ENCODE measurements around the gene ACOT7. TPM values are rescaled to one million over a fixed set of nuclear protein-coding genes. Genes with fewer than 3 reads are reported as not detected.

The ACOT7 gene
- total RNA-seq, 3 donors from 2014 or later: 9.4 to 12.8 (median 11.5) TPM

DNA sequence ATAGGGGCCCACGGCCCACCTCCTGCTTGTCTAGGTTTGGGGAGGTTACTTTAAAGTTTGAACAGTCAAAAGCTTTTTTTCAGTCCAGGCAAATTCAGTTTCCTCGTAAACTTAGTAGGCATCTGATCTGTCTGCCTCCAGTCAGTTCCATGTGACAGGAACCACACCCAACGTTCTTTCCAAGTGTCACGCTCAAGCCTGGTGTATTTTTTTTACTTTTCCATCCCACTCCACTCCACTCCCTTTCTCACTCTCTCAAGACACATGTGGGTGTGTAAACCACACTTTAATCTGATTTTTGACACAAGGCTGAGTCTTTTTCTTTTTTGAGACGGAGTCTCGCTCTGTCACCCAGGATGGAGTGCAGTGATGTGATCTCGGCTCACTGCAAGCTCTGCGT is 72.4 kb downstream of the ACOT7 start:
- DNase-seq (ENCODE audit: low spot score in 2 of 2): no peak
- H3K36me3 ChIP-seq: no peaks in the 10 kb centered on the region
- intact Hi-C loops (cut with DNase I; ENCODE audit: low total_unique reads): no loop called here
- H3K4me3 ChIP-seq: no peak overlapping the region
- TF ChIP-seq CTCF (IDR thresholded peaks at IDR 0.05) (no peak), POLR2AphosphoS5 (IDR thresholded peaks at IDR 0.05) (no peak), POLR2A (IDR thresholded peaks at IDR 0.05) (no peak)
- no peaks in the 10 kb centered on the region for H3K4me1 ChIP-seq
- H3K27ac ChIP-seq: no peak overlapping the region
- no peaks in the 10 kb centered on the region for H3K9me3 ChIP-seq
- H3K27me3 ChIP-seq: no peaks in the 10 kb centered on the region

- no peaks in the 10 kb centered on the region for H3K27me3 ChIP-seq
- H3K4me1 ChIP-seq: no peaks in the 10 kb centered on the region
- intact Hi-C loops (cut with DNase I; ENCODE audit: low total_unique reads): no loop called here
- H3K36me3 ChIP-seq: no peaks in the 10 kb centered on the region
- H3K27ac ChIP-seq: no peak overlapping the region
- no peak for TF ChIP-seq CTCF (IDR thresholded peaks at IDR 0.05)
- TF ChIP-seq POLR2A (IDR thresholded peaks at IDR 0.05): no peak
- TF ChIP-seq POLR2AphosphoS5 (IDR thresholded peaks at IDR 0.05): no peak
- DNase-seq (ENCODE audit: low spot score in 2 of 2): no peak
- H3K4me3 ChIP-seq: no peak overlapping the region
- no peaks in the 10 kb centered on the region for H3K9me3 ChIP-seq
Measured at GRCh38 chr1:6317098-6317760, 76.3 kb downstream of the ACOT7 start.

- H3K4me3 ChIP-seq: no peak overlapping the region
- H3K4me1 ChIP-seq: no peaks in the 10 kb centered on the region
- H3K9me3 ChIP-seq: no peaks in the 10 kb centered on the region
- intact Hi-C loops (cut with DNase I; ENCODE audit: low total_unique reads): no loop called here
- DNase-seq (ENCODE audit: low spot score in 2 of 2): no peak
- TF ChIP-seq POLR2A (IDR thresholded peaks at IDR 0.05) (no peak), POLR2AphosphoS5 (IDR thresholded peaks at IDR 0.05) (no peak), CTCF (IDR thresholded peaks at IDR 0.05) (no peak)
- H3K27ac ChIP-seq: no peak overlapping the region
- no peaks in the 10 kb centered on the region for H3K36me3 ChIP-seq
- H3K27me3 ChIP-seq: no peaks in the 10 kb centered on the region
Measured at GRCh38 chr1:6316240-6317097, 77.1 kb downstream of the ACOT7 start.

DNA sequence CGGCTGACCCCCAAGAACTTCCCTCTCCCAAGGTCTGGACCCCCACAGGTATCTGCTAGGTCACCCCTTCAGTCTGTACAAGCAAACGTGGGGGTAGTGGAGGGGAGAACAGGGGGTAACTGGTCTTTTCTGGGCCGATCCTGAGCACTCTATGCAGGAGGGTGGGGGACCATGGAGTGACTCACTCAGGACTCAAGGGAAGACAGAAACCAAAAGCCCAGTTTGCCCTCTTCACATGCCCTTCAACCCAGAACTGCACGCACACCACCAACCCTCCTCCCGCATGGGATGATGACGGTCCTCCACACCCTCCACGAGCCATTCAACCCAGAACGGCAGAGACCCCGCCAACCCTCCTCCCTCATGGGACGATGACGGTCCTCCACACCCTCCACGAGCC is 79.1 kb downstream of the ACOT7 start:
- no peaks in the 10 kb centered on the region for H3K36me3 ChIP-seq
- no peak overlapping the region for H3K4me3 ChIP-seq
- no peaks in the 10 kb centered on the region for H3K27me3 ChIP-seq
- intact Hi-C loops (cut with DNase I; ENCODE audit: low total_unique reads): no loop called here
- H3K9me3 ChIP-seq: no peaks in the 10 kb centered on the region
- no peaks in the 10 kb centered on the region for H3K4me1 ChIP-seq
- no peak for TF ChIP-seq CTCF (IDR thresholded peaks at IDR 0.05)
- no peak for TF ChIP-seq POLR2A (IDR thresholded peaks at IDR 0.05)
- no peak for TF ChIP-seq POLR2AphosphoS5 (IDR thresholded peaks at IDR 0.05)
- DNase-seq (ENCODE audit: low spot score in 2 of 2): no peak
- H3K27ac ChIP-seq: no peak overlapping the region

All from breast epithelium (tissue), 4 donors.